HG03103 (cell line): ENCODE results near the gene UBE2I.
"Not testable (repeated sequence)": the region's sequence is repeated elsewhere in the genome, so short reads cannot be mapped to it uniquely, and the experiment has no call there.

Experiments
- ATAC-seq: cut with Tn5 transposase; IDR thresholded peaks from one replicate; pipeline ENCODE4 v1.9.1; 2021; ENCODE audit warnings: low read depth; ENCODE audit not compliant: unreplicated experiment

Gene UBE2I

DNA sequence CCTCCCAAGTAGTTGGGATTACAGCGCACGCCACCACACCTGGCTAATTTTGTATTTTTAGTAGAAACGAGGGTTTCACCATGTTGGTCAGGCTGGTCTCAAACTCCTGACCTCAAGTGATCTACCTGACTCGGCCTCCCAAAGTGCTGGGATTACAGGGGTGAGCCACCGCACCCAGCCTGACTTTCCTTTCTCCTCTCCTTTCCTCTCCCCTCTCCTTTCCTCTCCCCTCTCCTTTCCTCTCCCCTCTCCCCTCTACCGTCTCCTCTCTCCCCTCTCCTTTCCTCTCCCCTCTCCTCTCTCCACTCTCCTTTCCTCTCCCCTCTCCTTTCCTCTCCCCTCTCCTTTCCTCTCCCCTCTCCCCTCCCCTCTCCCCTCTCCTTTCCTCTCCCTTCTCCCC lies 17.2 kb upstream of the UBE2I start:
- ATAC-seq = not testable (repeated sequence)

DNA sequence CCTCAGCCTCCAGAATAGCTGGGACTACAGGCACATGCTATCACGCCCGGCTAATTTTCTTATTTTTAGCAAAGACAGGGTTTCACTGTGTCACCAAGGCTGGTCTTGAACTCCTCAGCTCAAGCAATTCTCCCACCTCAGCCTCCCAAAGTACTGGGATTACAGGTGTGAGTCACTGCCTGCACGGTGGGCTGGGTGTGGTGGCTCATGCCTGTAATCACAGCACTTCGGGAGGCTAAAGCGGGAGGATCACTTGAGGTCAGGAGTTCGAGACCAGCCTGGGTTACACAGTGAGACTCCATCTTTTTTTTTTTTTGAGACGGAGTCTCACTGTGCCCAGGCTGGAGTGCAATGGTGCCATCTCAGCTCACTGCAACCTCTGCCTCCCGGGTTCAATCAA lies 16.6 kb upstream of the UBE2I start:
- not testable (repeated sequence) for ATAC-seq

DNA sequence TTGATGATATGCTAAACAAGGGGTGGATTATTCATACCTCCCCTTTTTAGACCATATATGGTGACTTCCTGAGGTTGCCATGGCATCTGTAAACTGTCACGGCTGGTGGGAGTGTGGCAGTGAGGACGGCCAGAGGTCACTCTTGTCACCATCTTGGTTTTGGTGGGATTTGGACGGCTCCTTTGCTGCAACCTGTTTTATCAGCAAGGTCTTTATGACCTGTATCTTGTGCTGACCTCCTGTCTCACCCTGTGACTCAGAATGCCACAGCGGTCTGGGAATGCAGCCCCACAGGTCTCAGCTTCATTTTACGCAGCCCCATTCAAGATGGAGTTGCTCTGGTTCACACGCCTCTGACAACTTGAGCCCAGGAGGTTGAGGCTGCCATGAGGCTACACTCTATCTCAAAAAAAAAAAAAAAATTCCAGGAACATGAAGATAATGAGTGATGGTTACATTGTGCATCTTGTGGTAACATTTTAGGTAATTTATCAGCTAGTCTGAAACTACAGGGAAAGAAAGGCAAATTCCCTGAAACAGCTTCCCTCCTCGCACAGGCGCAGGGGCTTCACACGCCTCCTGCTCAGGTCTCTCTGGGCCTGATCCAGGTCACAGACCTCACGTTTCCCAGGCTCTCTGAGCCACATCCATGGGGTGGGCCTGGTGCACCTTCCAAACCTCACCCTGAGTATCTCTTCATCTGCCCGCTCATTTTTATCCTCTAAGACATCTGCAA lies 15.3 kb upstream of the UBE2I start:
- no peak for ATAC-seq

DNA sequence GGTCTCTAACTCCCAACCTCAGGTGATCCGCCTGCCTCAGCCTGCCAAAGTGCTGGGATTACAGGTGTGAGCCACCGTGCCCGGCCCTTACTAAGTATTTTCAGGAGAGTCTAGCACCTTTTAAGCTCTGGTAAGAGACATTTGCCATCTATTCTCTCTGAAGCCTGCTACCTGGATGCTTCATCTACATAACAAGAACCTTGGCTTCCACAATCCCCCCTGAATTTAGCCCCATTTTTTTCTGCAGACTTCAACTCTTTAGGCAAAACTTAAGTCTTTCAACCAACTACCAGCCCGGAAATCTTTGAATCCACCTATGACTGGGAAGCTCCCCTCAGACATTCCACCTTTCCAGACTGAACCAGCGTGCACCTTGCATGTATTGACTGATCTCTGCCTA lies 14.0 kb upstream of the UBE2I start:
- no peak for ATAC-seq

DNA sequence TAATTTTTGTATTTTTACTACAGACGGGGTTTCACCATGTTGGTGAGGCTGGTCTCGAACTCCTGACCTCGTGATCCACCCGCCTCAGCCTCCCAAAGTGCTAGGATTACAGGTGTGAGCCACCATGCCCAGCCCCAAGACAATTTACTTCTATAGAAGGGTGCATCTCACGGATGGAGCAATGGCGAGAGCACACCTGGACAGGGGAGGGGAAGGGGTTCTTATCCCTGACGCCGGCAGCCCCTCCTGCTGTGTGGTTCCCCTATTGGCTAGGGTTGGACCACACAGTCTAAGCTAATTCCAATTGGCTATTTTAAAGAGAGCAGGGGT lies 12.8 kb upstream of the UBE2I start:
- ATAC-seq = not testable (repeated sequence)

DNA sequence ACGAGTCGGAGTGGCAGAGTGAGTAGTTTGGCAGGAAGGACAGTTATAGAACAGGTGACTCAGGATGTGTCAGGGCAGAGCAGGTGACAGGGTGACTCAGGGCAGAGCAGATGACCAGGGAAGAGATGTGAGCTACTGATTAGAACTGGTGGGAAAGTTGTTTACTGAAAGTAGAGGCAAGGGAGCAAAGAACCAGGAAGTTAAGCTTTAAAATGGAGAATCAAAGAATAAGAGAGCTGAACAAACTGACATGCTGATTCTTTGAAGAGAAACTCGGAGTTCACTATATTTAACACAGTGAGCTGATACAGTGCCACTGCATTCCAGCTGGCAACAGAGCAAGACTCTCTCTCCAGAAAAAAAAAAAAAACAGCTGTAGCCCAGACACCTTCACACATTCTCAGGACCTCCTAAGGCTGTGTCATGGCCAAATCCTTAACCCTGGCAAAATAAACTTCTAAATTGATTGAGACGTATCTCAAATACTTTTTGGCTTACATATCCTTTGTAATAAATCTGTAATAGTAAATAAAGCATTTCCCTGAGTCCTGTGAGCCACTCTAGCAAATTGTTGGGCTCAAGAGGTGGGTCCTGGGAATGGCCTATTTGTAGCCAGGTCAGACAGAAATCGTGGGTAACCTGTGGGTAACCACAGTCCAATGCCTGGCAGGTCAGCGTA lies 12.3 kb upstream of the UBE2I start:
- ATAC-seq = no peak

DNA sequence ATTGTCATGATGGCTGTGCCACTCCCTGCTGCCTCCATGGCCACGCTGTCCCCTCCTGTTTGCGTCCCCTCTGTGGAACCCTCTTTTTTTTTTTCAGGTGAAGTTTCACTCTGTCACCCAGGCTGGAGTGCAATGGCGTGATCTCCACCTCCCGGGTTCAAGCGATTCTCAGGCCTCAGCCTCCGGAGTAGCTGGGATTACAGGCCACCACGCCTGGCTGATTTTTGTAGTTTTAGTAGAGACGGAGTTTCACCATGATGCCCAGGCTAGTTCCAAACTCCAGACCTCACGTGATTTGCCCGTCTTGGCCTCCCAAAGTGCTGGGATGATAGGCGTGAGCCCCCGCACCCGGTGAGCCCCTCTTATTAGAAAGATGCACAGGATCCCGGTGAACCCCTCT lies 11.0 kb upstream of the UBE2I start:
- no peak for ATAC-seq

DNA sequence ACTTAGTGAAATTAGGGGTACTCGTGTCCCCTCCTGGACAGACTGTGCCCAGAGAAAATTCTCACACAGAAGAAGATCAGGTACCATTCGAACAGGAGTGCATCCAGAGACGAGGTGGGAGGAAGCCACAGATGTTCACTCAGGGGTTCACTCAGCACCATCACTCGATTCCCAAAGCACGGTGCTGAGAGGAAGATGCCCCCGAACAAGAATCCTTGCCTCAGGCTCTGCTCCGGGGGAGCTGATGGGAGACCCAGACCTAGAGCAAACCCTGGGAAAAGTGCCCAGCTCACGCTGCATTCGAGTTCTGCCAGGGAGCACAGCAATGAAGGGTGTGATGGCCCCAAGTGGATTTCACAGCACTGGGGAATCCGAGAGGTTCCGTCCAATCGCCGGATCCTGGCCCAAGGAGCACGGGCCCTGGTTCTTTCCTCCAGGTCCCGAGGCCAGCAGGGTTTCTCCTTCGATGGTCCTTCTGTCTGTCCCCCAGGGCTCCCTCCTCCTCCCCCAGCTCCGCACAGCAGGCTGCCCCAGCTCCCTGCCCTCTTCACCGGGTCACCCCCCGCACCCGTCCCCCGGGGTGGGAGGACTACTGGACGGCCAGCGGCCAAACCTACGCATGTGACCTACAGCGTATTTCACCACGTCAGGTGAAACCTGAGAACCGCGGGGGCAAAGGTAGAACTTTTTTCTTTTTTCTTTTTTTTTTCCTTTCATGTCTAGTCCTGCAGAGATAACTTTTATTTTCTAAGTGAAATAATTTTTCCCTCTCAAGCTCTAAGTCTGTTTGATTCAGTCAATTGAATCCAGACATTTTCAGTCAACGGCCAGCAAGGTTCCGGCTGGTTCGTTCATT lies 10.2 kb upstream of the UBE2I start:
- ATAC-seq = no peak

DNA sequence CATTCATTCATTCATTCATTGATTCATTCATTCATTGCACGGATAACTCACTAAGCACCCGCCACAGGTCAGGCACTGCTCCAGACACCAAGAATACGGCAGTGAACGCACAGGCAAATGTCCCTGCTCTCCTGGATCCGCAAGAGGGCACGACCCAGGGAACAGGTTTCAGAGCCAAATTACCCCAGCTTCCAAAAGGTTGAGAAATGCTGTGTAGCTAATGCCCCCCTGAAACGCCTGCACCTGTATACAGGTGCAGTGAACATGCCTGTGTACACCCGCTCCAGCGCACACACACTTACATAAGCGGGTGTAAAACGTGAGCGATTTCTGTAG lies 9.6 kb upstream of the UBE2I start:
- ATAC-seq = no peak

DNA sequence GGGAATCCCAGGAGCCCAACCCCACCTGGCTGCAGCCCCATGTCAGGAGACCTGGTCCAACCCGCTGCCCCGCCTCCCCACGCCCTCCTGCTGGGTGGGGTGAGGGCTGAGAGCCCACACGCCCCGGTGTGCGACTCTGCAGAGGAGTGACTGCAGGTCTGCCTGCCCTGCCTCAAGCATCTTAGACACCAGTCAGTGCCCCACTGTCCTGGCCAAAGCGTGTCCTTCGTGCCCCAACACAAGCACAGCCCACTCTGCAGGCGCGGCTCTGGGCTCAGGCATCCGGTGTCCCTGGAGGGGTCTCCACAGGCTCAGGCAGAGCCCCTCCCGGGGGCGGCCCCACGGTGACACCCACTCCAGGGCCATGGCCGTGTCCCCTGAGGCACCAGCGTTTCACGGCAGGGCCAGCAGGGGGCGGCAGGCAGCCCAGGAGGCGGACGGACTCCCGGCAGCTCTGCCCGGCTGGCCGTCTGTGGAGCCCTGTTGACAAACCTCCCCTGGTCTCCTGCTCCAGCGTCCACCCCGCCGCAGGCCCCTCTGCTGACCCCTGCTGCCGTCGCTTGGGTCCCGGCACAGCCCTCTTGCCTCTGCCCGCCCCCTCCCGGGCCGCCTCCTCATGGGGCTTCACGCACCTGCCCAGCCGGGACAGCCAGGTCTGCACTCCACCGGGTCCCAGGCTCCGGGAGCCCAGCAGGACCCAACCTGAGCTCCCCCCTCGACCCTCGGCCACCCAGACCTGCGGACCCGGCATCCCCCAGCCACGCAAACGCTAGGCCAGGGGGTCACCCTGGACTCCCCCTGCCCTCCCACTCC lies 8.6 kb upstream of the UBE2I start:
- no peak for ATAC-seq

DNA sequence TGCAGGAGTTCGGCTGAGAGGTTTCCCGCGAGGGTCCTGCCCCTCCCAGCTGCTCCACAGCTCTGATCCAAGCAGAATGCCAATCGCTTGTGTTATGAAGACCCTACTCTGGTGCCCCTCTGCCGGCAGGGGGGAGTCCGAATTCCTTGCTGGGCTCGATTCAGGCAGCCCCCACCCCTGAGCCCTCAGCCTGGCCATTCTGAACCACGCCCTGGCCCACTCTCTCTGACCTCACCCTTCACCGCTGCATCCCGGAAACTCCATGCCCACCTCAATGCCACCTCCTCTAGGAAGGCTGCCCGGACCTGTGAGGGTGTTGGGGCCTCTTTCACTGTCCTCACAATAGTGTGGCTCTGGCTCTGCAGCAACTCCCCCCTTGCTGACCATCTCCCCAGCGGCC lies 7.9 kb upstream of the UBE2I start:
- ATAC-seq = no peak

DNA sequence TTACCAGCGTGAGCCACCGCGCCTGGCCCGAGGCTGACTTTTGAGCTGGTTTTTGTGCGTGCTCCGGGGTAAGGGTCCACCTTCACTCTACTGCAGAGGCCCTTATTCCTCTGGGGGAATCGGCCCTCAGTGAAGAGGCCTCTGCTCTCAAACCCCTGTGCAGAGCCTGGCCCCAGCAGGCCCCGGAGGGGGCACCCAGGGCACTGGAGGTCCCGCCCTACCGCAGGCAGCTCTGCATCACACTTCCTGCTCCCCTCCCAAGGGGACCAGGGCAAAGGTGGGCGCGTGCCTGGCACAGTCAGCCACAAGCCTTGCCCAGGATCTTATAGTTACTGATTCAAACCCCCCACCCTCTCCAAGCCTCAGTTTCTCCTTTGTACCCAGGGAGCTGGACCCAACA lies 3.6 kb upstream of the UBE2I start:
- no peak for ATAC-seq

DNA sequence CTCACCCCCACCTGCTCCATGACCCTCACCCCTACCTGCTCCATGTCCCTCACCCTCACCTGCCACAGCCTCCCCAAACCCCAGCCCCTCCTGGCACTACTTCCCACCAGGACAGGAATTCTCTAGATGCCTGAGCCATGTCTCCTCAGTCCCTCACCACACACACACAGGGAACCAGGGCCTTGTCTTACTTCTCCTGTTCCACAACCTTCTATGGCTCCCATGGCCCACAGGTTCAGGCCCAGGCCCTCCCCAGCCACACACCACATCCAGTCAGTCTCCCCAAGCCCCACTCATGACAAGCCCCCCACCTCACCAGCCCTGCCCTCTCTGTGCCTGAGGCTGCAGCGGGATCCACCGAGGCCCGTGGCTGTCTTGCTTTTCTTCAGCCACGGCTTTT lies 3.1 kb upstream of the UBE2I start:
- no peak for ATAC-seq

DNA sequence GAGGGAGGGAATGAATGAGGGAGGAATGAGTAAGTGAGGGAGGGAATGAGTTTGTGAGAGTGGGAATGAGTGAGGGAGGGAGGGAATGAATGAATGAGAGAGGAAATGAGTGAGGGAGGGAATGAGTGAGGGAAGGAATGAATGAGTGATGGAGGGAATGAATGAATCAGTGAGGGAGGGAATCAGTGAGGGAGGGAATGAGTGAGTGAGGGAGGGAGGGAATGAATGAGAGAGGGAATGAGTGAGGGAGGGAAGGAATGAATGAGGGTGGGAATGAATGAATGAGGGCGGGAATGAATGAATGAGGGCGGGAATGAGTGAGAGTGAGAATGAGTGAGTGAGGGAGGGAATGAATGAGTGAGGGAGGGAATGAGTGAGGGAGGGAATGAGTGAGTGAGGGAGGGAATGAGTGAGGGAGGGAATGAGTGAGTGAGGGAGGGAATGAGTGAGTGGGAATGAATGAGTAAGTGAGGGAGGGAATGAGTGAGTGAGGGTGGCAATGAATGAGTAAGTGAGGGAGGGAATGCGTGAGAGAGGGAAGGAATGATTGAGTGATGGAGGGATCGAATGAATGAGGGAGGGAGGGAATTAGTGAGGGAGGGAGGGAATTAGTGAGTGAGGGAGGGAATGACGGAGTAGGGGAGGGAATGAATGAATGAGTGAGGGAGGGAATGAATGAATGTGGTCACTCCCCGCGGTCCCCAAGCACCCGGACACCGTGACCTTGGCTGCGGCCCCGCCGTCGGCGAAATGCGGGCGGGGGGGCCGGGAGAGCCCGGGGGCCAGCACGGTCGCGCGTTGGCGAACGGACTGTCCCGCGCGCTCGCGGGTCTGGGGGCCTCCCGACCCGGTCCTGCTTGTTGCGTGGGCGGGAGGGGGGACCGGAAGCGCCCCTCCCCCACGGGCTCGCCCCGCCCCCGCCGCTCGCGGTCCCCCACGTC lies 1.1 kb upstream of the UBE2I start:
- ATAC-seq = peak; percentile 22

DNA sequence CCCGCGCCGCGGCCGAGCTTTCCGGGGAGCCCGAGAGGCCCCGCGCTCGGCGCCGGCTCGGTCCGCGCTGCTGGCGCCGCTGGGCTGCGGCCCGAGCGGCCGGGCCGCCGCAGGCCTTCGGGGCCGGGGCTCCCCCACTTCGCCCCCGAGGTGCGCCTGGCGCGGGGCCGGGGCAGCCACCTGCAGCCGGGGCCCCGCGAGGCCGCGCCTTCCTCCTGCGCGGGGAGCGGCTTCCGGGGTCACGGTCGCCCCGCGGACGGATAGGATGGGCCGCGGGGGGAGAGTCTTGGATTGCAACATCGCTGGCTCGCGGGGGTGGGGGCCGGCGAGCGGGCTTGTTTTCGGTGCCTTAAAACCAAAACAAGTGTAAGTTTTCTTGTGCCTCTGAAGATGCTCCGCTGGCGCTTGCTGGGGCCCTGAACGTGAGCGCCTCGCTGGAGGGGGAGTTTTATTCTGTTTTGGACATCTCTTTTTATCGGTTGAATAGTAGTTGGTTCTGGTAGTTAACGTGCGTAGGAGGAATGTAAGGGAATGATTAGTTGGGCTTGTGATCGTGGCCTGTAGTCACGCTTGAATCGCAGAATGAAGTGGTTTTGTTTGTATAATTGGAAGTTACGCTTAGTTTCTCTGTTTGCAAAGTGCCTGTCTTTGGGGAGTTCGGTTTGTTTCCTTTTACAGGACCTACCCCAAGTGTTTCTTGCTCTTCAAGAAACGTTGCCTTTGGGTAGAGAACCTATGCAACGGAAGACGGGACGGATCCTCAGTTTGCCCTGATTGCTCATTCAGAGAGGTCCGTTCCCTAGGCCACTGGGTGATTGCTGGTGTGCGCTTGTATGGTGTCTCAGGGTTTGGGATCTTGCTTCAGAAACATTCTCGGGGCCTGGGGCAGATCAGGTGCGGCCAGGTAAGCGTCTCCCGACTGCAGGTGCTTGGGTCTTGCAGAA lies 724 bp downstream of the UBE2I start:
- no peak for ATAC-seq

DNA sequence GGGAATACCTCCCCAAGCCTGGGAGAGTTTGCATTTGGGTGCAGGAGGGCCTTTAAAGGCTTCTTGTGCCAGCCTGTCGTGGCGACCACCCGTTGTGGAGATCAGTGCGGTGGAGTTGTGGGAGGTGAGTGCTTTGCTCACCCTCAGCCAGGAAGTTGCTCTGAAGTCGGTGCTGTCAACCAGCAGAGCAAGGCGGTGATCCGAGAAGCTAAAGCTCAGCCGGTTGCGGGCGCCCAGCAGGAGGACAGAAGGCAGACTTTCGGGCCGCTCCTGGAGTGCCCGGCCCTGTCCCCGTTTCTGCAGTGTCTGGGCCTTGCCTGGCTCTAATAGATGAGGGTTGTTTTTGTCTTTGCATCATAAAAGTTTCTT lies 1.4 kb downstream of the UBE2I start:
- no peak for ATAC-seq

DNA sequence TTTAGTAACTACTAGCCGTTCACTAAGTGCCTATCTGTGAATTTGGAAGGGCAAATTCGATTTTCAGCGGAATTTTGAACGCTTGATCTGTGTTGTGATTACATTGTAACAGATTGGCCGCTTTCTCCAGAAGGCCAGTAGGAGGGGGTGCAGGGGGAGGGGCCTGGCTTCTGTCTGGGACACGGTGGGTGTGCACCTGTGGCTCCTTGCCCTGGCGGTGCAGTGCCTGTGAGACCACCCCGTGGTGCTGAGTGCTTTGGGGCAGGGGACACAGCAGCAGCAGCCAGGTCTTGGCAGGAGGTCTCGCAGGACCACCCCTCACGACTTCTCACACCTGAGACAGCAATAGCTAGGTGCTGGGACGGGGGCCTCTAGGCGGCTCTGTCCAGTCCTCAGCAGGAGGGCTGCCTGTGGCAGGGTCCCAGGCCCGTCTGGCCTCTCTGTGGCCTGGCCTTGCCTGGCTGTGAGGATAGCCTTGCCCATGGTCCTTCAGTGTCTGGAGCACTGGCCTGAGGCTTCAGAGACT lies 1.8 kb downstream of the UBE2I start:
- no peak for ATAC-seq

DNA sequence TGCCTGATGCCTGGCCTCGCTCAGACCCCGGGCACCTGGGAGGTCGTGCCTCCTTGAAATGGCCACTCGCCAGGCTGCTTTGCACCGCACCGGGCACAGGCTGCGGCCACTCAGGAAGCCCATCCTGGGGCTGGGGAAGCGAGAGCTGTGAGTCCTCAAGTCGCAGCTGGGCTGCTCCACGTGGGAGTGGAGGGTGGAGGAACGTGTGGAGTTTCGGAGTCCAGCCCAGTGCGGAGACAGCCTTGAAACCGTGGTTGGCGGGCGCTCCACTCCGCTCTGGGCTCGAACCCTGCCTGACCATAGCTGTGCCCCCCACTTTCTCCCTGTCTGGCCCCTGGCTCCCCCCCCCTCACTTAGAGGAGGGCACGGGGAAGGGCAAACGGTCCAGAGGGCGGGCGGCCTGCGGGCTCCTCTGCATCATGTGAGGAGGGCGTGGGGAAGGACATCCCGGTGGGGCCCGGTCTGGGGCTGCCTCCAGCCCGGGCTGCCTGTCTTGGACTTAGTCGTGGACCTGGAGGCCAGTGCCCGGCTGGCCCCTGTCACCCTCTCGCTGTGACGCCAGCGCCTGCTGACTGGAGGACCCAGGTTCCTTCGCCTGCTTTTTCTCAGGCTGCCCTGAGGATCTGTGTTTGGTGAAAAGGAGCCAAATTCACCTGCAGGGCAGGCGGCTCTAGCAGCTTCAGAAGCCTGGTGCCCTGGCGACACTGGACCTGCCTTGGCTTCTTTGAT lies 2.5 kb downstream of the UBE2I start:
- no peak for ATAC-seq
